H9 (cell line): ENCODE results near the gene PPP1R26. TPM values are rescaled to one million over a fixed set of nuclear protein-coding genes. Genes with fewer than 3 reads are reported as not detected.
A peak's percentile ranks its signal among the peaks of the same experiment; 100 is the strongest.

Experiments used
- DNase-seq: peaks from one replicate; pipeline ENCODE4 v3.0.0-alpha.2; 2017
- H2AFZ ChIP-seq: one replicate; pipeline ENCODE4 v1.6.1; 2013; ENCODE audit warnings: mild to moderate bottlenecking, low read length, control low read depth, moderate library complexity
- H2AK5ac ChIP-seq: 2 replicates; pipeline ENCODE4 v1.6.1; 2013; ENCODE audit warnings: low read length, control low read depth, mixed read lengths; ENCODE audit not compliant: insufficient read length
- H2BK120ac ChIP-seq: one replicate; pipeline ENCODE4 v1.6.1; 2013; ENCODE audit warnings: low read depth, mild to moderate bottlenecking, low read length, control low read depth, inconsistent platforms; ENCODE audit not compliant: poor library complexity, severe bottlenecking
- H2BK12ac ChIP-seq: 2 replicates; pipeline ENCODE4 v1.6.1; 2013; ENCODE audit warnings: low read length, control low read depth, mixed read lengths, low read depth; ENCODE audit not compliant: insufficient read length
- H2BK15ac ChIP-seq: 2 replicates; pipeline ENCODE4 v1.6.1; 2013; ENCODE audit warnings: low read depth, low read length, control low read depth
- H2BK20ac ChIP-seq: one replicate; pipeline ENCODE4 v1.6.1; 2013; ENCODE audit warnings: low read depth, mild to moderate bottlenecking, low read length, control low read depth, inconsistent platforms; ENCODE audit not compliant: poor library complexity, severe bottlenecking
- H2BK5ac ChIP-seq: 2 replicates; pipeline ENCODE4 v1.6.1; 2013; ENCODE audit warnings: low read length, control low read depth, mixed read lengths; ENCODE audit not compliant: insufficient read length
- H3K14ac ChIP-seq: 2 replicates; pipeline ENCODE4 v1.6.1; 2013; ENCODE audit warnings: low read length, control low read depth; ENCODE audit not compliant: insufficient read depth
- H3K18ac ChIP-seq: 2 replicates; pipeline ENCODE4 v1.6.1; 2013; ENCODE audit warnings: low read depth, mild to moderate bottlenecking, mixed read lengths, low read length, control low read depth; ENCODE audit not compliant: insufficient read length
- H3K23ac ChIP-seq: 2 replicates; pipeline ENCODE4 v1.6.1; 2013; ENCODE audit warnings: low read length, control low read depth, mixed read lengths, low read depth; ENCODE audit not compliant: insufficient read length
- H3K23me2 ChIP-seq: 2 replicates; pipeline ENCODE4 v1.6.1; 2013; ENCODE audit warnings: low read depth, mild to moderate bottlenecking, mixed read lengths, low read length, control low read depth; ENCODE audit not compliant: insufficient read length, poor library complexity, severe bottlenecking
- H3K27ac ChIP-seq: 2 replicates; pipeline ENCODE4 v1.5.1; 2013; ENCODE audit warnings: low read length, control low read depth, mixed read lengths, low read depth; ENCODE audit not compliant: insufficient read length
- H3K27me3 ChIP-seq: 2 replicates; pipeline ENCODE4 v1.6.1; 2013; ENCODE audit warnings: low read length, control low read depth, inconsistent platforms; ENCODE audit not compliant: insufficient read depth
- H3K4ac ChIP-seq: 2 replicates; pipeline ENCODE4 v1.6.1; 2013; ENCODE audit warnings: low read depth, mild to moderate bottlenecking, control low read depth, inconsistent platforms, low read length, moderate library complexity
- H3K4me1 ChIP-seq: 2 replicates; pipeline ENCODE4 v1.6.1; 2013; ENCODE audit warnings: low read length, control low read depth, inconsistent platforms; ENCODE audit not compliant: insufficient read depth
- H3K4me2 ChIP-seq: 2 replicates; pipeline ENCODE4 v1.6.1; 2013; ENCODE audit warnings: low read length, control low read depth, mixed read lengths; ENCODE audit not compliant: insufficient read length, insufficient read depth
- H3K56ac ChIP-seq: 2 replicates; pipeline ENCODE4 v1.6.1; 2013; ENCODE audit warnings: low read depth, mild to moderate bottlenecking, mixed read lengths, low read length, control low read depth; ENCODE audit not compliant: insufficient read length
- H3K79me1 ChIP-seq: 2 replicates; pipeline ENCODE4 v1.6.1; 2013; ENCODE audit warnings: low read depth, mild to moderate bottlenecking, moderate library complexity, low read length, control low read depth, inconsistent platforms; ENCODE audit not compliant: insufficient read depth, poor library complexity, severe bottlenecking
- H3K79me2 ChIP-seq: 2 replicates; pipeline ENCODE4 v1.6.1; 2013; ENCODE audit warnings: low read length, control low read depth, inconsistent platforms; ENCODE audit not compliant: insufficient read depth
- H3K9ac ChIP-seq: 2 replicates; pipeline ENCODE4 v1.6.1; 2013; ENCODE audit warnings: low read length, control low read depth, mixed read lengths; ENCODE audit not compliant: insufficient read length; ENCODE audit errors: extremely low read depth
- H3K9me3 ChIP-seq: one replicate; pipeline ENCODE4 v1.6.1; 2013; ENCODE audit warnings: low read depth, low read length, inconsistent platforms; ENCODE audit not compliant: control insufficient read depth
- H3T11ph ChIP-seq: one replicate; pipeline ENCODE4 v1.6.1; 2013; ENCODE audit warnings: mild to moderate bottlenecking, low read length, control low read depth, inconsistent platforms
- H4K20me1 ChIP-seq: one replicate; pipeline ENCODE4 v1.6.1; 2013; ENCODE audit not compliant: control insufficient read depth, insufficient read length, insufficient read depth
- H4K5ac ChIP-seq: 2 replicates; pipeline ENCODE4 v1.6.1; 2013; ENCODE audit warnings: low read depth, mild to moderate bottlenecking, mixed read lengths, low read length, control low read depth; ENCODE audit not compliant: insufficient read length
- H4K8ac ChIP-seq: replicated peaks from 2 replicates; pipeline ENCODE4 v1.6.1; 2013; ENCODE audit warnings: low read length, control low read depth, mixed read lengths, low read depth; ENCODE audit not compliant: insufficient read length
- H4K91ac ChIP-seq: 2 replicates; pipeline ENCODE4 v1.6.1; 2013; ENCODE audit warnings: low read depth, mild to moderate bottlenecking, moderate library complexity, mixed read lengths, low read length, control low read depth; ENCODE audit not compliant: insufficient read length
- H3K27ac Mint-ChIP-seq, 3 experiments: 2 replicates in 2 of 3; 3 replicates in 1 of 3; pipeline ENCODE4 v1.8.0; 2020 to 2021; ENCODE audit warnings: mixed read lengths in 3 of 3, mild to moderate bottlenecking in 1 of 3, moderate library complexity in 1 of 3
- H3K27me3 Mint-ChIP-seq: 2 replicates; pipeline ENCODE4 v1.8.0; 2021; ENCODE audit warnings: low read depth, mild to moderate bottlenecking, moderate library complexity, mixed read lengths
- H3K36me3 Mint-ChIP-seq, 3 experiments: 2 replicates in 2 of 3; 3 replicates in 1 of 3; pipeline ENCODE4 v1.8.0; 2020 to 2021; ENCODE audit warnings: low read depth in 3 of 3, mixed read lengths in 3 of 3; ENCODE audit not compliant: insufficient read depth in 1 of 3
- H3K4me1 Mint-ChIP-seq, 2 experiments: 2 replicates each; pipeline ENCODE4 v1.8.0; 2020; ENCODE audit warnings: mixed read lengths in 2 of 2
- H3K4me3 Mint-ChIP-seq, 2 experiments: 2 replicates in 1 of 2; 3 replicates in 1 of 2; pipeline ENCODE4 v1.8.0; 2020 to 2021; ENCODE audit warnings: mild to moderate bottlenecking in 2 of 2, mixed read lengths in 2 of 2, moderate library complexity in 1 of 2
- H3K9me3 Mint-ChIP-seq, 2 experiments: 2 replicates in 1 of 2; 3 replicates in 1 of 2; pipeline ENCODE4 v1.8.0; 2020; ENCODE audit warnings: mild to moderate bottlenecking in 2 of 2, mixed read lengths in 2 of 2, moderate library complexity in 1 of 2
- WGBS: extraction: QIAGEN DNeasy Blood & Tissue Kit; methylation state at CpG from one replicate; pipeline ENCODE4 v1.1.7; 2013; ENCODE audit warnings: missing lambda C conversion rate, low lambda C conversion rate, mixed read lengths; ENCODE audit not compliant: insufficient read length; ENCODE audit errors: extremely low coverage; 5-methylcytosine and 5-hydroxymethylcytosine counted together
- total RNA-seq: library from RNA; stranded (reverse); gene quantifications from 2 replicates; pipeline ENCODE4 v1.2.1, GENCODE V29; 2021
- TF ChIP-seq, protein P1 (sequence below): fragments of 200-600 bp; sonication (generic); conservative IDR thresholded peaks from 3 replicates; pipeline ENCODE4 v1.8.0; 2021; ENCODE audit warnings: antibody characterized with exemption, mild to moderate bottlenecking

Gene PPP1R26
- total RNA-seq, 1 experiment from 2014 or later, result 38.0 TPM

GRCh38 chr9:135461936-135462335, 17.6 kb upstream of the PPP1R26 start:
- no peak overlapping the region for H3T11ph ChIP-seq
- no peaks in the 10 kb centered on the region for H3K36me3 Mint-ChIP-seq
- H3K79me2 ChIP-seq, result no peaks in the 10 kb centered on the region
- no peak overlapping the region for H2BK5ac ChIP-seq
- no peak overlapping the region for H3K4ac ChIP-seq
- H4K91ac ChIP-seq, result no peak overlapping the region
- no peaks in the 10 kb centered on the region; the same call in 1 of the 2 replicates for H3K27me3 ChIP-seq
- H3K9ac ChIP-seq, result no peak overlapping the region
- H3K9me3 ChIP-seq, result no peaks in the 10 kb centered on the region
- TF ChIP-seq, protein P1, sequence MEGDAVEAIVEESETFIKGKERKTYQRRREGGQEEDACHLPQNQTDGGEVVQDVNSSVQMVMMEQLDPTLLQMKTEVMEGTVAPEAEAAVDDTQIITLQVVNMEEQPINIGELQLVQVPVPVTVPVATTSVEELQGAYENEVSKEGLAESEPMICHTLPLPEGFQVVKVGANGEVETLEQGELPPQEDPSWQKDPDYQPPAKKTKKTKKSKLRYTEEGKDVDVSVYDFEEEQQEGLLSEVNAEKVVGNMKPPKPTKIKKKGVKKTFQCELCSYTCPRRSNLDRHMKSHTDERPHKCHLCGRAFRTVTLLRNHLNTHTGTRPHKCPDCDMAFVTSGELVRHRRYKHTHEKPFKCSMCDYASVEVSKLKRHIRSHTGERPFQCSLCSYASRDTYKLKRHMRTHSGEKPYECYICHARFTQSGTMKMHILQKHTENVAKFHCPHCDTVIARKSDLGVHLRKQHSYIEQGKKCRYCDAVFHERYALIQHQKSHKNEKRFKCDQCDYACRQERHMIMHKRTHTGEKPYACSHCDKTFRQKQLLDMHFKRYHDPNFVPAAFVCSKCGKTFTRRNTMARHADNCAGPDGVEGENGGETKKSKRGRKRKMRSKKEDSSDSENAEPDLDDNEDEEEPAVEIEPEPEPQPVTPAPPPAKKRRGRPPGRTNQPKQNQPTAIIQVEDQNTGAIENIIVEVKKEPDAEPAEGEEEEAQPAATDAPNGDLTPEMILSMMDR, result no peak
- no CpG with 5 or more reads among the region's 11 CpGs for WGBS
- no peaks in the 10 kb centered on the region for H3K4me1 ChIP-seq
- H3K23ac ChIP-seq, result no peak overlapping the region
- DNase-seq, result no peak
- H4K5ac ChIP-seq, result no peak overlapping the region
- H3K79me1 ChIP-seq, result no peaks in the 10 kb centered on the region
- H3K4me3 Mint-ChIP-seq, result no peak overlapping the region
- H2BK20ac ChIP-seq, result no peak overlapping the region
- H3K4me1 Mint-ChIP-seq, result peaks cover 0 to 2% of the 10 kb centered on the region in 2 experiments; a peak in 2 of 4 replicates
- H4K20me1 ChIP-seq, result no peaks in the 10 kb centered on the region
- no peaks in the 10 kb centered on the region for H3K23me2 ChIP-seq
- no peak overlapping the region for H2BK15ac ChIP-seq
- H3K4me2 ChIP-seq, result no peak overlapping the region
- no peak overlapping the region for H3K18ac ChIP-seq
- no peak overlapping the region for H3K27ac ChIP-seq
- no peak overlapping the region for H2BK120ac ChIP-seq
- H2AFZ ChIP-seq, result no peak overlapping the region
- H4K8ac ChIP-seq, result no peak overlapping the region
- no peak overlapping the region for H2BK12ac ChIP-seq
- H2AK5ac ChIP-seq, result no peak overlapping the region
- H3K56ac ChIP-seq, result no peak overlapping the region
- no peaks in the 10 kb centered on the region for H3K9me3 Mint-ChIP-seq
- no peaks in the 10 kb centered on the region; the same call in 1 of the 2 replicates for H3K27me3 Mint-ChIP-seq
- H3K27ac Mint-ChIP-seq, result peak overlapping the region in 1 of 3 experiments; percentile 63; a peak in 1 of 7 replicates
- H3K14ac ChIP-seq, result no peak overlapping the region
